Left forelimb (tissue), 1 donor: ENCODE measurements around the gene HIPK2.

Experiments used
- DNase-seq: peaks from one replicate; pipeline ENCODE4 v3.0.0-alpha.2; 2018; ENCODE audit warnings: low spot score

Gene HIPK2

GRCh38 chr7:139733751-139734150, 44.0 kb downstream of the HIPK2 start:
- no peak for DNase-seq

- DNase-seq, result no peak
Measured at GRCh38 chr7:139732471-139733167, 45.2 kb downstream of the HIPK2 start.

DNA sequence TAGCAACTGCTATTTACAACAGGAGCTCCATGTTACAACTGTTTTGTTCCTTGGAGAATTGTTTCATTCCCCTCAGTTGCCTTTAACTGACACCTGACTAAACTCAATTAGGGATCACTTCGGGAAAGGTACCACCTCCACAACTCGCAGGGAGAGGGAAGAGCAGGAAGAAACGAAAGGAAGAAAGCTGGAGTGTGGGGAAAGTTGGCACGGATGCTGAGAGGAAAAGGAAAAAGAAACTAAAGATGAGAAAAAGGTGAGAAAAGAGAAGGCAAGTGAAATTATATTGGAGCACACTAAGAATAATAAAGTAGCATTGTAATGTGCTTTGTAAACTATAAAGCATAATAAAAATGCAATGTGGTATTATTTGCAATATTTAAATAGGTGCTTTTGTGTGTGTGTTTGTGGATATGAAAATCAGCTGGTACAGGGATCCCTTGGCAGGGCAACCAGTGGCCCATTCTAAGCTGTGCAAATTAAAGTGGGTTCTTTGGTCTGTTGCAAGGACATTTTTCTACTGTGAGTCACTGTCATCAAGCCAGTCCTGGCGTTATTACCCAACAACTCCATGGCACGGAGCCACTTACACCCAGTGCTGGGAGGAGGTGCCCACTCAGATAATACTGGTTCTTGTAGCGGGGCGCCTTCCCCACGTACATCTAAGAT, 45.9 kb downstream of the HIPK2 start:
- no peak for DNase-seq

DNA sequence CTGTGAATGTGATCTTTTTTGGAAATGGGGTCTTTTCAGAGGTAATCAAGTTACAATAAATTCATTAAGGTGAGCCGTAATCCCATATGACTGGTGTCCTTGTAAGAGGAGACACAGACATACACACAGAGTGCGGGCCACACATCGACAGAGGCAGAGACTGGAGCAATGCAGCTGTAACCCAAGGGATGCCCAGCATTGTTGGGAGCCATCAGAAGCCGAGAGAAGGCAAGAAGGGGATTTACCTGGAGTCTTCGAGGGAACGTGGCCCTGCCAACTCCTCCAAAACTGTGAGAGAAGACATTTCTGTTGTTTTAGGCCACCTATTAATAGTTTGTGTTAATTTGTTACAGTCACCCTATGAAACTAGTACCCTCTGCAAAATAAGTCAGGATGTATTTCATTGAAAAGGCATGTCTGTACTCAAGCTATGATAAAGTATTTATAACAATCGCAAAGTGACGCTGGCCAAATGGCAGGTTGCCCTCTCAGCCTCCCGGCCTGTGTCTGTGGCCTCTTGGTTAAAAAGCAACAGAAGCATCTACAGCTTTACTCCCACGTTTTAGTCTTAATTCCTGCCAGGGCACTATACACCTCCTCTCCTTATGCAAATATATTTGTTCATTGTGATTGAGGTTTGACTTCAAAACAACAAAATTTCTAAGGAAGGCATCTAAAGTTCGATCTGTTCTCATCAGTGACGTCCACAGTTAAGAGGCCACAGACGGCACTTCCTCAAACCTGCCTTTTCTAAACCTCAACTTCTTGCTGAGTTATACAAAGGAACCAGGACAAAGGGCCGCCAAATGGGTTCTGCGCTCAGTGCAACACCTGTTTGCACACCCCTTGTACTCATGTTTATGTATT, 46.8 kb downstream of the HIPK2 start:
- no peak for DNase-seq

GRCh38 chr7:139728203-139728602, 49.6 kb downstream of the HIPK2 start:
- DNase-seq, result no peak

GRCh38 chr7:139727151-139727705, 50.6 kb downstream of the HIPK2 start:
- DNase-seq, result no peak

DNA sequence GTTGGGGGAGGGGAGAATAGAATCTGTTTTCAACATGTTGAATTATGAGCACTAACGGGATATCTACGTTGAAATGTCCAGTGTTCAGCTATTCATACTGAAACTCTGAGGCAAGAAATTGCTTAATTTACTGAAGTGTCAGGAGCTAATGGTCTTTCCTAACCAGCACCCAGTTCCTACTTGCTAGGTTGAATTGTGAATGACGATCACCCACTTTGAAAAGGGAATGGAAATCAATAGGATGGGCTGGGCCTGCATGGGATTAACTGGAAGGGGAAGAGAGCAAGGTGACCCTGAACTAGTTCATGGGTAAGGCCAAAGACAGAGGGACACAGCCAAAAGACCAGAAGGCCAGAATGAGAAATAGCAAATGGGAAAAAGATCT, 51.3 kb downstream of the HIPK2 start:
- DNase-seq, result no peak

DNA sequence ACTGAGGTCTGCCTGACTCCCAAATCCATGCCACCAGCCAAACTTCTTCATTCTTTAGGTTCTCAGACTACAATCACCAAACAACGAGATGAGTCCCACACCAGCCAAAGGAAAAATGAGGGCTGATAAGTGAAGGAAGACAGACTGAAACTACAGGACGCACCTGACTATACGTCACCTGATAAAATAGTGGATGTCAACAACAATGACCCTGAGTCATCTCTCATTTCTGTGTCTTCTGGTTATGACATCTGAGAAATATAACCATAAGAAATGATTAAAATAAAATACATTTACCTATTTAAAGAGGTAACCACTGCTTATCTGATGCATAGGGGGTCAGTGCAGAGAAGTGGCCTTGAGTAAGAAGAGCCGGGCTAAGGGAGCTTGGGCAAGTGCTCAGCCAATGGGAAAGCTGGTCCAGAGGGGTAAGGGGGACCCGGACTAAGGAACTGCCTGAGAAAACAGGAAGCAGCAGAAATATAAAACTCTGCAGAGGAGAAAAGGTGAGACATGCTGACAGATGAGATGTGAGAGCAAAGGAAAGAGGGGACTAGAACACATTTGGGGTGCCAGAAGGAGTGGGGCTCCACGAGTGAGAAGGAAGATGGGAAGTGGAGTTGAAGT, 51.8 kb downstream of the HIPK2 start:
- no peak for DNase-seq

GRCh38 chr7:139725077-139725476, 52.7 kb downstream of the HIPK2 start:
- DNase-seq, result no peak

DNA sequence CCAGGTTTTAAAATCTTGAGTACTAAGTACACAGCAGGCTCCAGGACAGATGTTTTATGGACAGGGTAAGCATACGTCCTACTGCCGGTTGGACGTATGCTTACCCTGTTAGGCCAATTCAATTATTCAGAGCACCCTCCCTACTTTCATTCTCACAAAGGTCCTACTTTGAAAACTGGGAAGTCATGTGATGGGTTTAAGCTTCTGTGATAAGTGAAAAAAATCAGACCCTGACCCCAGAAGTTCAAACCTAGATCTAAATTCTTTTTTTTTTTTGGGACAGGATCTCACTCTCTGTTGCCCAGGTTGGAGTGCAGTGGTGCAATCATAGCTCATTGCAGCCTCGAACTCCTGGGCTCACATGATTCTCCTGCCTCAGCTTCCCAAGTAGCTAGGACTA, 55.2 kb downstream of the HIPK2 start:
- DNase-seq, result no peak

DNA sequence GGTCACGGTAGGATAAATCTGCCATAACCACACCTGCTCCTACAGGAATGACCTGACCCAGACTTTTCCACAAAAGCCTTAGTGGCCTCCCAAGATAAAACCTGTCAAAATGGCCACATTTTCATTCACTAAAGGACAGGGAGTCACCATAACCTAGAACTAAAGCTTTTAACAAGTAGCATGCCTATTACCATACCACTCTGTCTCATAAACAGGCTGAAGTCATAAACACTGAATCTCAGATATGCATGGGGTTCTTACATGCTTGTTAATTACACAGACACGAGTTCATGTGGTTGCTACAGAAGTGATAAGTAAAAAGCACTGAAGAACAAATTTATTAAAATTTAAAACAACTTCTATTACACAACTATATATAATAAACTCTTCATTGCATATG, 56.0 kb downstream of the HIPK2 start:
- DNase-seq, result no peak

DNA sequence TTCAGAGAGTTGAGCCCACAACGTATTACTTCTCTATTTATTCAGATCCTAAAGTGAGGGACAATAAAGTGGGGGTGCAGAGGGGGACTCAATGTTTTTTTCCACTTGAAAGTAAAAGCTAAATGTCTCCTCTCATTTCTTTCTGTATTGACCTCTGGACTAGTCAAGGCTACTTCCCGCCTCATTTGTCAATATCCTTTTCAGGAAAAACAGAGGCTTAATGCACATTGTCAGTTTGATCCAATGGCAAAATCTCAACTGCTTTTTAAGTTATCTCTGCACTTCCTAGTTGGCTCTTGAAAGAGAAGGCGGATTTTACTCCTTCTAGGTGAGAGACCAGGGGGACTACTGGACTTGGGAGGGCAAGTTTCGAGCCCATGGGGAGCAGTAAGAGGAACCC, 56.4 kb downstream of the HIPK2 start:
- DNase-seq, result no peak

DNA sequence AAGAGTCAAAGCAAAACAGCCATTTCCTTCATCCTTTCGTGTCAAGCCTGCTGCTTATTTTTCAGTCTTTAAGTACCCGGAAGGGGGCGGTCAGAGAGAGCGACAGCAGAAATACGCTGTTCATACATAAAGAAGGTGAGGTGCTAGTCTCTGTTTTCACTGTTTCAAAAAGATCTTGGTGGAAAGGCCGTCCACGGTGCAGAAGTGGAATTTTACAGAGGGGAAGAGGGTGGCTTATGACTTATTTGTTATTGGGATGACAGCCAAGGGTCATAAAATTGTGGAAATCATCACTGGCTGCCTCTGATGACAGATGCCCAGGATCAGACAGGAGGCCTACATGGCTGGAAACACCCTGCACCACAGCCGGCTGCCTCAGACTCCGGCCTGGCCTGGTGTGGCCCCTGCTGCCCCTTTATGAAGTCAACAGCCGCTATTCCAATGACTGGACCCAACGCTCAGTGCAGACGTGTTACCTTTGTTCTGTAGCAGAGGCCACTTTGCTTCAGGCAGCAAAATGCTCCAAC, 57.0 kb downstream of the HIPK2 start:
- DNase-seq, result no peak

DNA sequence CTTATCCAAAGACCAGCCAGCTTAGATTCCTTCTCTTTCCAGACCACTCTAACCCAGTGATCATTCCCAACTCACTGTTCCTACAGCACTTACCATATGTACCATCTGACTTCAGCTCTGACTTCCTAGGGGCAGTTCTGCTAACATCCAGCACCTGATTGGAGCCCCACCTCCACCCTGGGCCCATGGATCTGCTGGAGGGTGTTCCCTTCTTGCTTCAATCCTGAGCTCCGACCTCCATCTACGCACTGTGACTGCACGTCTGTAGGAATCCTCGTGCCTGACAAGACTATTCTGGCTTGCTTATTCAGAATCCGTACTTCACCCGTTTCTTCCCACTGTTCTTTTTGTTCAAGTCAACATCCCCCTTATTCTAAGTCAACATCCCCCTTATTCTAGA, 57.6 kb downstream of the HIPK2 start:
- no peak for DNase-seq

DNA sequence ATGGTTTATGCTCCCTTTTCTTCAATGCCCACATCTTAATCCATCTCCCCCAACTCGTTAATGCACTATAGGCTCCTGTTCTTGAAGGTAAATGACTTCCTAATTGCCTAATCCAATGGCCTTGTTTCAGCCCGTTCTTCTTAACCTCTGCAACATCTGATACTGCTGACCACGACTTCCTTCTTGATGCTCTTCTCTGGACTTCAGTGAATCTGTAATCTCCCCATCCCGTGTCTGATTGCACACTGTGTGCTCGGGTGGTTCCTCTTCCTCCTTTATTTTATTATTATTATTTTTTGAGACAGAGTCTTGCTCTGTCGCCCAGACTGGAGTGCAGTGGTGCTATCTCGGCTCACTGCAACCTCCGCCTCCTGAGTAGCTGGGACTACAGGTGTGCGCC, 58.9 kb downstream of the HIPK2 start:
- no peak for DNase-seq

DNA sequence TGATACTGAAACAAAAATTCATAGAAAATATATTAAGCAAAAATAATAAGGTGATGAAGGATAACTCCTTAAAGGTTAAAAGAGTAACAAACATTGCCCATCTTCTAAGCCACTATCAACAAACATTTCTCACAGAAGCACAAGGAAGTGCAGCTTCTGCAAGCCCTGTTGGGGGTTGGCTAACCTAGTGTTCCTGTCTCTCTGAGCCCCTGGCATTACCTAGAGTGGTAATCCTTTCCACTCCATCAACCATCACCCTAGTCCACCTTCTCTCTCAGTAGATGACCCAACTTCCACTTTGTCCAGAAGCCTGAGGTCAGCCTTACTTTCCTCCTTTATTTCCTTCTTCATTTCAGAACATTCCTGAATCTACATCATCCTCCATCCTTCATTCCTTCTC, 59.7 kb downstream of the HIPK2 start:
- DNase-seq, result no peak

GRCh38 chr7:139716156-139716942, 61.4 kb downstream of the HIPK2 start:
- DNase-seq, result no peak

DNA sequence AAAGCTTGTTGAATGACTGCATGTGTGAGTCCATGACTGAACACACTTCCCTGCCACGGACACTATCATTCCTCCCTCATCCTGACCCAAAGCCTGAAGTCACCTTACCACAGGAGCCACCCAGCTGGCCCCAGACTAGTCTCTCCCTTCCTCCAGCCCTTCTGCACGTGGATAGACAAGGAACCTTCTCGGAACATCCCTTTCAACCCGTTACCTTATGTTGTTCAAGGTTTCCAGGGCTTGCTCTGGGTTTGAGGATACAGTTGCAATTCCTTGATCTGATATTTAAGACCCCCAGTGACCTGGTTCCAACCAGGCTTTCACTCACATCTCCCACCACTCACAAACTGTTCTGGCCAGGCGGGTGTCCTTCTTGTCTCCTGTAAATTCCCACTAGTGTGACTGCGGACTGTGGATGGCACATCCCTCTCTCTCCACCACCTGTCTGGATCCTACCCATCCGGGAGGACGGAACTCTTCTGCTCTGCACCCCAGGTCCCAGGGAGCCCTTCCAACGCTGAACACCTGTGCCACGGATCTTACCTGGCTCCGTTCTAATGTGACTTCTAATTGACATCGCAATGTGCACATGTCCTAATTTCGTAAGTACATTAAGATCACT, 62.5 kb downstream of the HIPK2 start:
- no peak for DNase-seq

DNA sequence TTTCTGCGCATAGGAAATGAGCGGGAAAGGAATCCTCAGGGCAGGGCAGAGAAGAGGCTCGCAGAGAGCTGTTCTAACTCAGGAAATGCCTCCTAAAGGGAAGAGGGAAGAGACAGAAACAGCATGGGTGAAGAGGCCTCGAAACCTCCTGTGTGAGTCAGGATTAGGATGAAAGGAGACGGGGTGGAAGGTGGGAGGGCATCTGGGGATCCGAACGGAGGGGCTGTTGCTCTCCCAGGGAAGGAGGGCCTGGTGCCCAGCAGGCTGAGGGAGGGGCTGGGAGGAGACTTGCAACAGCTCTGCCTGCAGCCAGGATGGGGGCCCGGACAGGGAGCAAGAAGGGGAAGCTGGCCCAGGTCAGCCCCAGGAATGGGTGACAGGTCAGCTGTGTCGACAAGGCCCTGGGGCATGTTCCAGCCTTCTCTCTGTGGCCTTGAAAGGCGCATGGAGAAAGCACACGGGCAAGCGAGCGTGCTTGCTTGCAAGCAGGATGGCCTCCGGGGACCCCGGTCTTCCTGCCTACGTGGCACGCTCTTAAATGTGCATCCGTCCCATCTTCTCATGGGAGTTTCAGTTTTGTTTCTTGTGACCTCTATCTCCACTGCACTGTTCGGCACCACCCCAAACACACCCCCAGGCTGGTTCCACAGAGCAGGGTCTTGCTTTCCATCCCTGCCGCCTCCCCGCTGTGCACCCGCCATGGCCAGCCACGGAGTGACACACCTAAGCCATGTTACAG, 63.5 kb downstream of the HIPK2 start:
- DNase-seq, result no peak
